Amygdala (tissue), 56 donors: ENCODE data around the gene COL4A2.
A peak's percentile ranks its signal among the peaks of the same experiment; 100 is the strongest.
"Not testable (repeated sequence)": the region's sequence is repeated elsewhere in the genome, so short reads cannot be mapped to it uniquely, and the experiment has no call there.

Experiments used
- DNase-seq, 56 donors: peaks; one replicate each; lab custom pipeline; 2025; lab: John Stamatoyannopoulos, UW

COL4A2 gene

GRCh38 chr13:110479648-110480047 is 172.6 kb downstream of the COL4A2 start:
- no peak for DNase-seq

GRCh38 chr13:110480161-110480560 is 173.1 kb downstream of the COL4A2 start:
- DNase-seq = no peak

DNA sequence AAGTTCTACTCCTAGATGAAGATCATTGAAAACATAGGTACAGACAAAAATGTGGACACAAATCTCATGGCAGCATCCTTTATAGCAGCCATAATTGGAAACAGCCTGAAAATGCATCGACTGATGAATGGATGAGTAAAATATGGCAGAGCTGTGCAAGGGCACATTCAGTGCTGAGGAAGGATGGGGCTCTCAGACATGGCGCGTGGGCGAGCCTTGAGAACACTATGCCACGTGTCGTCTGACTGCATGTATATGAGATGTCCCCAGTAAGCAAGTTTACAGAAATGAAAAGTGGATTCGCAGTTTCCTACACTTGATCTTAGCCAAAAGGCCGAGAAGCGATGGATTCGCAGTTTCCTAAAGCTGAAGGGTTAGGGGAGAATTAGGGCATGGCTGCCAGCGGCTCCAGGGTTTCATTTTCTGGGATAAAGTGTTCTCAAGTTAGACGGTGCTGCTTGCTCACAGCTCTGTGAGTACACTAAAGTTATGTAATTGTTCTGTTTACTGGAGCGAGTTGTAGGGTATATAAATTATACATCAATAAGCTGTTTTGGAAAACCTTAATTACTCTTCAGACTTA is 176.4 kb downstream of the COL4A2 start:
- DNase-seq = peak in 20 of 56 donors; percentile 6 to 54 (median 26)

GRCh38 chr13:110484290-110485048 is 177.4 kb downstream of the COL4A2 start:
- DNase-seq = no peak

- DNase-seq = no peak
Measured at GRCh38 chr13:110485604-110486003, 178.5 kb downstream of the COL4A2 start.

DNA sequence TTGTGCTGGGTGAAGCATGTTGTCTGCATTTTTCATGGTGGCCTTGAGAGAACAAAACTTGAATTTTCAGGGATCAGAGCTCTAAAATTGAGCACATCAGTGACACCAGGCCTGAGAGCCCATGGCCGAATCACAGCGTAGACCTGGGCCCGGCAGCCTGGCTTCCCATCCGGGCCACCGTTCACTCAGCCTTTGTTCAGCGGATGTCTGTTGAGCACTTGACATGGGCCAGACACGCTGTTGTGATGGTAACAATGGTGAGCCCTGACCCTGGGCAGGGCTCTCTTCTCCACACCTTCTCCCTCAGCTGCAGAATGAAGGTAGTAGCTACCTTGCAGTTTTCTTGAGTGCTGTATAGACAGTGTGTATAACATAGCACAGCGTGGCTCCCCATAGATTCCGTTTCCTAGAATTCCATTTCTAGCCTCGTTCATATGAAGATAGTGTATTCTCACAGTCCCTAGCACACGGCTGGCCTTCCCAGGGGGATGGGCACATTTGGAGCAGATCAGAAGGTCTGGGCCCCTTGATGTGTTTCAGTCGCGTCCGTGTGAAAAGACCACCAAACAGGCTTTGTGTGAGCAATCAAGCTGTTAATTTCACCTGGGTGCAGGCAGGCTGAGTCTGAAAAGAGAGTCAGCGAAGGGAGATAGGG is 179.1 kb downstream of the COL4A2 start:
- no peak for DNase-seq

GRCh38 chr13:110486880-110487279 is 179.8 kb downstream of the COL4A2 start:
- DNase-seq = not testable (repeated sequence)

- no peak for DNase-seq
Measured at GRCh38 chr13:110490009-110490770, 183.1 kb downstream of the COL4A2 start.

- no peak for DNase-seq
Measured at GRCh38 chr13:110491869-110492678, 185.0 kb downstream of the COL4A2 start.

- DNase-seq = no peak
Measured at GRCh38 chr13:110492679-110493593, 185.9 kb downstream of the COL4A2 start.

GRCh38 chr13:110493613-110494012 is 186.5 kb downstream of the COL4A2 start:
- DNase-seq = no peak

- no peak for DNase-seq
Measured at GRCh38 chr13:110495376-110495775, 188.3 kb downstream of the COL4A2 start.

DNA sequence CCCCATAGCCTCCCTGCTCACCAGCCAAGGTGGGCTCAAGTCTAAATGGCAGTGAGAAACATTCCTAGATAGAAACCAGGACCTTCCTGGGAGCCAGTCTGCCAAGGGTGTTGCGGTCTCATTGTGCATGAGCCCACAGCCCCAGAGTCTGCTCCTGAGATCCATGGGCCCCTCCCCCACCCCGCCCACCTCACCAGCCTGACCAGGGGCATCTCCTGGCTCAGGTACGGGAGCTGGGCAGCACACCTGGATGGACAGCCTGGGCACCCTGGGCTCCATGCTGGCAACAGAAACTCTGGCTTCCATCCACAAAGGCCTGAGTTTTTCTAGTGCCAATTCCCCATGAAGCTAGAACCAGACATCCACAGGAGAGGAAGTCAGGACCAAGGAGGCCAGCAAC is 188.8 kb downstream of the COL4A2 start:
- no peak for DNase-seq

GRCh38 chr13:110496281-110496680 is 189.2 kb downstream of the COL4A2 start:
- DNase-seq = no peak

DNA sequence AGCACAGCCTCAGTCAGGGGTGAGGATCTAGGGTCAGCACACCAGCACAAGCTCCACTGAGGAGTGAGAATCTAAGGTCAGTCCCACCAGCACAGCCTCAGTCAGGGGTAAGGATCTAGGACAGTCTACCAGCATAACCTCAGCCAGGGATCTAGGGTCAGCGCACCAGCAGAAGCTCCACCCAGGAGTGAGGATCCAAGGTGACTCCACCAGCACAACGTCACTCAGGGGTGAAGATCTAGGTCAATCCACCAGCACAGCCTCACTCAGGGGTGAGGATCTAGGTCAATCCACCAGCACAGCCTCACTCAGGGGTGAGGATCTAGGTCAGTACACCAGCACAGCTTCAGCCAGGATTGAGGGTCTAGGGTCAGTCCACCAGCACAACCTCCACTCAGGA is 189.9 kb downstream of the COL4A2 start:
- DNase-seq = no peak

GRCh38 chr13:110497896-110498295 is 190.8 kb downstream of the COL4A2 start:
- not testable (repeated sequence) for DNase-seq

DNA sequence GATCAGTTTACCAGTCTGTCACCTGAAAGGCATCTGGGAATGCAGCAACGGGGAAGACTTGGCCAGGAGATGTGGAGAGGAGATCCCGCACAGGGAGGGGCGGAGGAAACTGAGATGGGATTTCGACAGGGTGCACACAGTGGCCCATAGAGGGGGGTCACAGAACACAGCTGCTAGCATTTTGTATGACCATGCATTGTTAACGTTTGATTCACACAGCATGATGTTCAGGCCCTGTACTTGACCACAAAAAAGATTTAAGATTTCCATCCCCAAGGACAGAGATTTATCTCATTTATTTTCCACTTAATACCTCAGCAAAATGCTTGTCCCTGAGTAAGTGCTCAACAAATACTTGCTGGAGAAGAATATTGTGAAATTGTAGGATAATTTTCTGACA is 191.2 kb downstream of the COL4A2 start:
- DNase-seq = no peak

DNA sequence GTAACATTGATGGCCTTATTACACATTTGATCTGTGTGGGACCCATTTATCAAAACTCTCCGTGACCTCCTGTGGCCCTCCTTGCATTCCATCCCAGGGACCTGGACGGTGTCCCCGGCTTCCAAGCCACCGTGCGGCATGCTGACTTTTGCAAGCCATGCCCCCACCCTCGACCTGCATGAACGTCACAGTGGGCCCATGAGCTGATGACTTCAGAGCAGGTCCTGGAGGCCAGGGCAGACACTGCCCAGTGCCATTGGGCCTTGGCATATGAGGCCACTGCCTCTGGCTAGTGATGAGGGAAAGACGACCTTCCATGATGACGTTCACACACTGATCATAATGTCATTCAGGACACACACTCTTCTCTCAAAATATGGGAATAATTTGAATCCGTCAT is 191.7 kb downstream of the COL4A2 start:
- DNase-seq = no peak

DNA sequence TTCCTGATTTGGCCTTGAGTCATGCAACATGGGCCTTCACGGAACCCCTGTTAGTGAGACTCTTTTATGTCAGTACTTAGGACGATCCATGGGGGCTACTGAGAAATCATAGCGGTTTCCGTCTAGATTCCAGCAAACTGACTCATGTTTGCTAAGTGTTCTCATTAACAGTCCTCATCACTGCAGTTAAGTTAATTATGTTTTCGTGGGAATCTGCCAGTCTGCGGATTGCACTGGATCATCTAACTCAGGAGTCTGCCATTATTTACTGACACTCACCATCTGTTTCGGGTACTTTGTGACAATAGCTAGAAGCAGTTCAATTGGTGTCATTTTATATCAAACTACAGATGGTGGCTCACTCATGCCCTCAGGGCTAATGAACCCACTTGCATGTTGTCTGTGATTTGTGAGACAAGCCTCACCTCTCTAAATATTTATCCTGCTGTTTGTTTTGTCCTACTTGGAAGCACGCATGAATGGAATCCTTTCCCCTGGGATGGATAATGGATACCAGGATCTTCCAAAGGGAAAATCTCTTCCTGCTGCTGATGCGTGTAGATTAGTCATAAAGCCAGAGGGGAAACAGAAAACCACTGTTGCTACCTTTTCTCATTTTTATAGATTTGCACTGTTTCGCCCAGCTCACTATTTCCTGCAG is 192.7 kb downstream of the COL4A2 start:
- no peak for DNase-seq
